PFSK-1 (cell line): ENCODE measurements around the gene CASZ1.

ENCODE experiments used
- FOXP2 ChIP-seq: optimal IDR thresholded peaks from 2 replicates; pipeline ENCODE3; 2011; ENCODE audit warnings: borderline replicate concordance, control low read depth, inconsistent platforms; ENCODE audit not compliant: insufficient read depth; ENCODE audit errors: extremely low read length, extremely low read depth
- POLR2AphosphoS5 ChIP-seq: IDR thresholded peaks from 2 replicates; pipeline ENCODE4 v1.6.1; 2012; ENCODE audit warnings: low read depth, mild to moderate bottlenecking, control low read depth, low read length, moderate library complexity
- REST ChIP-seq, 2 experiments: IDR thresholded peaks; 2 replicates each; pipeline versions ENCODE4 v1.6.1 to v1.8.0; 2011 to 2012; ENCODE audit warnings: low read depth in 2 of 2, low read length in 2 of 2, control low read depth in 1 of 2, inconsistent platforms in 1 of 2, mild to moderate bottlenecking in 1 of 2, moderate library complexity in 1 of 2; ENCODE audit not compliant: insufficient read depth in 1 of 2
- SIN3A ChIP-seq: IDR thresholded peaks from 2 replicates; pipeline ENCODE4 v1.6.1; 2012; ENCODE audit warnings: mild to moderate bottlenecking, low read length, moderate library complexity, borderline replicate concordance; ENCODE audit not compliant: insufficient read depth
- TAF1 ChIP-seq: IDR thresholded peaks from 2 replicates; pipeline ENCODE4 v1.6.1; 2012; ENCODE audit warnings: low read length, control low read depth, borderline replicate concordance; ENCODE audit not compliant: insufficient read depth

CASZ1 gene

GRCh38 chr1:10652626-10653025 lies 143.8 kb downstream of the CASZ1 start:
- TF ChIP-seq TAF1 (no peak), REST (IDR thresholded peaks at IDR 0.05; ENCODE audit: insufficient read depth in 1 of 2, low read depth in 2 of 2, low read length in 2 of 2) (no peak), POLR2AphosphoS5 (no peak), FOXP2 (no peak), SIN3A (no peak)

- no peak for TF ChIP-seq SIN3A
- TF ChIP-seq FOXP2, result no peak
- TF ChIP-seq TAF1, result no peak
- TF ChIP-seq POLR2AphosphoS5, result no peak
- no peak for TF ChIP-seq REST (IDR thresholded peaks at IDR 0.05; ENCODE audit: insufficient read depth in 1 of 2, low read depth in 2 of 2, low read length in 2 of 2)
Measured at GRCh38 chr1:10651793-10652192, 144.7 kb downstream of the CASZ1 start.

GRCh38 chr1:10651389-10651766 lies 145.1 kb downstream of the CASZ1 start:
- TF ChIP-seq SIN3A (no peak), REST (IDR thresholded peaks at IDR 0.05; ENCODE audit: insufficient read depth in 1 of 2, low read depth in 2 of 2, low read length in 2 of 2) (no peak), FOXP2 (no peak), POLR2AphosphoS5 (no peak), TAF1 (no peak)

GRCh38 chr1:10650556-10651388 lies 145.7 kb downstream of the CASZ1 start:
- no peak for TF ChIP-seq FOXP2

GRCh38 chr1:10649517-10650201 lies 146.8 kb downstream of the CASZ1 start:
- no peak for TF ChIP-seq TAF1
- TF ChIP-seq FOXP2, result no peak
- TF ChIP-seq POLR2AphosphoS5, result no peak
- TF ChIP-seq REST (IDR thresholded peaks at IDR 0.05; ENCODE audit: insufficient read depth in 1 of 2, low read depth in 2 of 2, low read length in 2 of 2), result no peak
- TF ChIP-seq SIN3A, result no peak
